Measurements from ENCODE around the gene LTF. TPM values are rescaled to one million over a fixed set of nuclear protein-coding genes. Genes with fewer than 3 reads are reported as not detected.

LTF gene
- total and polyA plus RNA-seq, 2 of the 13 experiments (the other 11 are each of a cell fraction or from before 2014, with no cell fraction given) = not detected

- TF ChIP-seq HES4 (CRISPR knock-in tag; IDR thresholded peaks at IDR 0.05; ENCODE audit: borderline replicate concordance) (no peak), ZNF136 (CRISPR knock-in tag; IDR thresholded peaks at IDR 0.05; ENCODE audit: low read depth) (no peak), ZNF414 (CRISPR knock-in tag; IDR thresholded peaks at IDR 0.05) (no peak), MXD3 (CRISPR knock-in tag; IDR thresholded peaks at IDR 0.05) (no peak), GABPB1 (CRISPR knock-in tag; IDR thresholded peaks at IDR 0.05) (peak; percentile 68), GLI4 (CRISPR knock-in tag; IDR thresholded peaks at IDR 0.05; ENCODE audit: borderline replicate concordance) (no peak), ZNF768 (CRISPR knock-in tag; IDR thresholded peaks at IDR 0.05) (peak; percentile 46; the same call in 1 of the 2 replicates), SP140L (CRISPR knock-in tag; IDR thresholded peaks at IDR 0.05; ENCODE audit: borderline replicate concordance) (no peak), ZNF275 (CRISPR knock-in tag; IDR thresholded peaks at IDR 0.05; ENCODE audit: borderline replicate concordance) (no peak; the same call in 1 of the 2 replicates), SSRP1 (CRISPR knock-in tag; IDR thresholded peaks at IDR 0.05) (0 out of 2 replicates have a peak, but pooled peaks have one; percentile 76), KDM5B (CRISPR knock-in tag; IDR thresholded peaks at IDR 0.05; ENCODE audit: borderline replicate concordance) (no peak), ZNF142 (CRISPR knock-in tag; IDR thresholded peaks at IDR 0.05) (no peak), SALL2 (CRISPR knock-in tag; IDR thresholded peaks at IDR 0.05) (no peak; the same call in 1 of the 2 replicates), BRCA1 (CRISPR knock-in tag; IDR thresholded peaks at IDR 0.05) (no peak), SMARCE1 (IDR thresholded peaks at IDR 0.05; ENCODE audit: borderline replicate concordance) (no peak), TCF12 (IDR thresholded peaks at IDR 0.05) (no peak), TCF12 (CRISPR knock-in tag; IDR thresholded peaks at IDR 0.05) (no peak), ZNF816 (CRISPR knock-in tag; IDR thresholded peaks at IDR 0.05; ENCODE audit: borderline replicate concordance) (no peak), ZNF230 (CRISPR knock-in tag; IDR thresholded peaks at IDR 0.05) (no peak), ZNF260 (CRISPR knock-in tag; IDR thresholded peaks at IDR 0.05; ENCODE audit: borderline replicate concordance, low read depth) (no peak), ZBTB44 (CRISPR knock-in tag; IDR thresholded peaks at IDR 0.05) (no peak)
Observed at GRCh38 chr3:46488735-46489361, 24.1 kb upstream of the LTF start (continued).

Data from HepG2 (cell line).